HG03571 (cell line): ENCODE data around the gene RALGPS2.
"Not testable (repeated sequence)": the region's sequence is repeated elsewhere in the genome, so short reads cannot be mapped to it uniquely, and the experiment has no call there.

Experiments used
- ATAC-seq: cut with Tn5 transposase; IDR thresholded peaks from one replicate; pipeline ENCODE4 v1.9.1; 2021; ENCODE audit not compliant: unreplicated experiment

The RALGPS2 gene

GRCh38 chr1:178724376-178724727 is 692 bp upstream of the RALGPS2 start:
- no peak for ATAC-seq

- peak; percentile 29 for ATAC-seq
Measured at GRCh38 chr1:178725466-178726086, 532 bp downstream of the RALGPS2 start.

- peak; percentile 78 for ATAC-seq
Measured at GRCh38 chr1:178726087-178726517, 1.1 kb downstream of the RALGPS2 start.

- no peak for ATAC-seq
Measured at GRCh38 chr1:178726545-178726944, 1.5 kb downstream of the RALGPS2 start.

- no peak for ATAC-seq
Measured at GRCh38 chr1:178727014-178727895, 2.2 kb downstream of the RALGPS2 start.

GRCh38 chr1:178733972-178734371 is 8.9 kb downstream of the RALGPS2 start:
- no peak for ATAC-seq

- no peak for ATAC-seq
Measured at GRCh38 chr1:178738780-178739179, 13.7 kb downstream of the RALGPS2 start.

GRCh38 chr1:178739285-178740045 is 14.4 kb downstream of the RALGPS2 start:
- ATAC-seq, result no peak

GRCh38 chr1:178740491-178740890 is 15.4 kb downstream of the RALGPS2 start:
- no peak for ATAC-seq

GRCh38 chr1:178740924-178741323 is 15.9 kb downstream of the RALGPS2 start:
- ATAC-seq, result no peak

- ATAC-seq, result no peak
Measured at GRCh38 chr1:178743801-178744200, 18.8 kb downstream of the RALGPS2 start.

GRCh38 chr1:178745260-178745659 is 20.2 kb downstream of the RALGPS2 start:
- ATAC-seq, result no peak

GRCh38 chr1:178746345-178746744 is 21.3 kb downstream of the RALGPS2 start:
- no peak for ATAC-seq

GRCh38 chr1:178747361-178747760 is 22.3 kb downstream of the RALGPS2 start:
- not testable (repeated sequence) for ATAC-seq

GRCh38 chr1:178749581-178750166 is 24.6 kb downstream of the RALGPS2 start:
- ATAC-seq, result no peak

GRCh38 chr1:178751046-178751445 is 26.0 kb downstream of the RALGPS2 start:
- ATAC-seq, result no peak

GRCh38 chr1:178752891-178753290 is 27.8 kb downstream of the RALGPS2 start:
- ATAC-seq, result no peak

GRCh38 chr1:178754655-178755256 is 29.7 kb downstream of the RALGPS2 start:
- ATAC-seq, result not testable (repeated sequence)

- ATAC-seq, result no peak
Measured at GRCh38 chr1:178768423-178768822, 43.4 kb downstream of the RALGPS2 start.

- ATAC-seq, result no peak
Measured at GRCh38 chr1:178772952-178773351, 47.9 kb downstream of the RALGPS2 start.

GRCh38 chr1:178774263-178774662 is 49.2 kb downstream of the RALGPS2 start:
- no peak for ATAC-seq
